HCT116 (cell line): ENCODE measurements around the gene ZCCHC17. TPM values are rescaled to one million over a fixed set of nuclear protein-coding genes. Genes with fewer than 3 reads are reported as not detected.

ENCODE experiments used
- ATAC-seq: fragments of 200-7000 bp; cut with Tn5 transposase; 2 replicates; pipeline ENCODE4 v1.9.1; 2020; ENCODE audit warnings: mild to moderate bottlenecking, moderate library complexity
- BruUV-seq: library from RNA; stranded (reverse); fragments of 400-500 nt; replicated peaks from 2 replicates; lab custom pipeline; 2021; lab: Mats Ljungman, UMichigan
- CTCF ChIA-PET: fragments of 300-600 bp; sonication (Branson Sonifier 250); formaldehyde crosslinking; loops from one replicate; lab custom pipeline; 2021; ENCODE audit warnings: antibody characterized with exemption; lab: Charles Lee
- POLR2A ChIA-PET: fragments of 300-600, 350-600 bp; sonication (Branson Sonifier 250); formaldehyde crosslinking; loops from one replicate; lab custom pipeline; 2021; ENCODE audit warnings: antibody characterized with exemption; lab: Charles Lee
- RAD21 ChIA-PET, 2 experiments: fragments of 300-600 bp; sonication (Branson Sonifier 250); formaldehyde crosslinking; loops; one replicate each; lab custom pipeline; 2023; ENCODE audit warnings: low total read pairs in 2 of 2; ENCODE audit not compliant: uncharacterized antibody in 2 of 2, unreplicated experiment in 2 of 2, low non-redundant PET in 1 of 2; lab: Charles Lee
- DNase-seq: peaks from one replicate; pipeline ENCODE4 v3.0.0-alpha.2; 2010; ENCODE audit warnings: low read depth, low spot score
- H2AFZ ChIP-seq: fragments of 200-600 bp; shearing (Covaris generic), sonication (generic); 2 replicates; pipeline ENCODE4 v1.6.1; 2017; ENCODE audit warnings: low read depth, mixed run types, mixed read lengths, antibody characterized with exemption, low read length; ENCODE audit not compliant: poor library complexity, severe bottlenecking
- H3K27ac ChIP-seq: 2 replicates; pipeline ENCODE4 v1.5.1; 2012; ENCODE audit warnings: low read depth, low read length
- H3K27me3 ChIP-seq: fragments of 200-600 bp; sonication (generic); 2 replicates; pipeline ENCODE4 v1.6.1; 2016; ENCODE audit warnings: mixed run types, low read length, mixed read lengths; ENCODE audit not compliant: insufficient read depth
- H3K36me3 ChIP-seq, 2 experiments: fragments of 200-500 bp in 1 of 2; fragments of 200-600 bp in 1 of 2; sonication (Bioruptor generic) in 1 of 2; sonication (generic) in 1 of 2; 2 replicates each; pipeline versions ENCODE4 v1.5.1 to v1.6.1; 2014 to 2016; ENCODE audit warnings: low read length in 2 of 2, inconsistent platforms in 1 of 2, mixed read lengths in 1 of 2, mixed run types in 1 of 2; ENCODE audit not compliant: insufficient read depth in 2 of 2, control insufficient read depth in 1 of 2
- H3K4me1 ChIP-seq, 2 experiments: fragments of 200-600 bp in 1 of 2; sonication (generic) in 1 of 2; 2 replicates each; pipeline versions ENCODE4 v1.5.1 to v1.6.1; 2012 to 2017; ENCODE audit warnings: low read length in 2 of 2, inconsistent platforms in 1 of 2, mild to moderate bottlenecking in 1 of 2, mixed read lengths in 1 of 2, mixed run types in 1 of 2, moderate library complexity in 1 of 2; ENCODE audit not compliant: insufficient read depth in 2 of 2, control insufficient read depth in 1 of 2
- H3K4me2 ChIP-seq: fragments of 200-600 bp; sonication (generic); 2 replicates; pipeline ENCODE4 v1.6.1; 2017; ENCODE audit warnings: mixed run types, low read length, mixed read lengths
- H3K4me3 ChIP-seq, 2 experiments: fragments of 200-600 bp in 1 of 2; sonication (generic) in 1 of 2; replicated peaks in 1 of 2; 2 replicates each; pipeline ENCODE4 v1.5.1; 2011 to 2016; ENCODE audit warnings: low read length in 2 of 2, control low read depth in 1 of 2, low read depth in 1 of 2, mild to moderate bottlenecking in 1 of 2, mixed read lengths in 1 of 2, mixed run types in 1 of 2
- H3K79me2 ChIP-seq: fragments of 200-600 bp; sonication (generic); 2 replicates; pipeline ENCODE4 v1.6.1; 2017; ENCODE audit warnings: mild to moderate bottlenecking, mixed run types, low read length, moderate library complexity, mixed read lengths; ENCODE audit not compliant: insufficient read depth
- H3K9ac ChIP-seq: fragments of 200-600 bp; sonication (generic); 2 replicates; pipeline ENCODE4 v1.6.1; 2016; ENCODE audit warnings: low read length, mixed read lengths
- H3K9me2 ChIP-seq: fragments of 200-600 bp; sonication (generic), shearing (Covaris generic); 2 replicates; pipeline ENCODE4 v1.6.1; 2017; ENCODE audit warnings: mixed run types, mild to moderate bottlenecking, moderate library complexity; ENCODE audit not compliant: insufficient read depth
- H3K9me3 ChIP-seq, 2 experiments: fragments of 200-500 bp in 1 of 2; fragments of 200-600 bp in 1 of 2; sonication (Bioruptor generic) in 1 of 2; sonication (generic) in 1 of 2; 2 replicates each; pipeline ENCODE4 v1.6.1; 2014 to 2017; ENCODE audit warnings: low read length in 2 of 2, mixed read lengths in 2 of 2, inconsistent platforms in 1 of 2, low read depth in 1 of 2, mild to moderate bottlenecking in 1 of 2, mixed run types in 1 of 2, moderate library complexity in 1 of 2; ENCODE audit not compliant: control insufficient read depth in 1 of 2, insufficient read depth in 1 of 2
- H4K20me1 ChIP-seq: fragments of 200-600 bp; sonication (generic), shearing (Covaris generic); 2 replicates; pipeline ENCODE4 v1.6.1; 2017; ENCODE audit warnings: mixed run types, mild to moderate bottlenecking, moderate library complexity; ENCODE audit not compliant: insufficient read depth
- CBX3 ChIP-seq: IDR thresholded peaks from 2 replicates; pipeline ENCODE4 v1.6.1; 2012; ENCODE audit warnings: low read depth
- ELF1 ChIP-seq: IDR thresholded peaks from 2 replicates; pipeline ENCODE4 v1.6.1; 2012; ENCODE audit warnings: low read depth, borderline replicate concordance
- EZH2 ChIP-seq: fragments of 200-600 bp; sonication (generic); IDR thresholded peaks from 2 replicates; pipeline ENCODE4 v1.6.1; 2017; ENCODE audit warnings: antibody characterized with exemption, mixed run types
- FOSL1 ChIP-seq: IDR thresholded peaks from 2 replicates; pipeline ENCODE4 v1.6.1; 2012; ENCODE audit warnings: low read depth
- JUND ChIP-seq: IDR thresholded peaks from 2 replicates; pipeline ENCODE4 v1.6.1; 2012
- MAX ChIP-seq: IDR thresholded peaks from 2 replicates; pipeline ENCODE4 v1.6.1; 2012
- POLR2A ChIP-seq: IDR thresholded peaks from 2 replicates; pipeline ENCODE4 v1.7.0; 2011; ENCODE audit warnings: borderline replicate concordance; ENCODE audit not compliant: insufficient read depth, insufficient read length; ENCODE audit errors: extremely low read depth
- POLR2AphosphoS5 ChIP-seq: IDR thresholded peaks from 2 replicates; pipeline ENCODE4 v1.6.1; 2011; ENCODE audit warnings: mild to moderate bottlenecking, low read depth, low read length, moderate library complexity
- SP1 ChIP-seq: IDR thresholded peaks from 2 replicates; pipeline ENCODE4 v1.6.1; 2012; ENCODE audit warnings: low read depth
- YY1 ChIP-seq: IDR thresholded peaks from 2 replicates; pipeline ENCODE4 v1.6.1; 2011; ENCODE audit warnings: low read length, low read depth, moderate library complexity, mild to moderate bottlenecking; ENCODE audit not compliant: insufficient replicate concordance; ENCODE audit errors: extremely low read depth
- ZFX ChIP-seq: fragments of 450-650 bp; IDR thresholded peaks from 2 replicates; pipeline ENCODE4 v1.6.1; 2017
- intact Hi-C: fragments of 100-400 bp; cut with micrococcal nuclease; formaldehyde crosslinking; loops from 2 replicates; pipeline ENCODE4 v1.10.0; 2022
- total RNA-seq: library from RNA; stranded (reverse); gene quantifications from one replicate; pipeline ENCODE4 v1.2.1, GENCODE V29; 2021; ENCODE audit not compliant: unreplicated experiment

Gene ZCCHC17
- total RNA-seq, 1 experiment from 2014 or later, result 27.8 TPM

DNA sequence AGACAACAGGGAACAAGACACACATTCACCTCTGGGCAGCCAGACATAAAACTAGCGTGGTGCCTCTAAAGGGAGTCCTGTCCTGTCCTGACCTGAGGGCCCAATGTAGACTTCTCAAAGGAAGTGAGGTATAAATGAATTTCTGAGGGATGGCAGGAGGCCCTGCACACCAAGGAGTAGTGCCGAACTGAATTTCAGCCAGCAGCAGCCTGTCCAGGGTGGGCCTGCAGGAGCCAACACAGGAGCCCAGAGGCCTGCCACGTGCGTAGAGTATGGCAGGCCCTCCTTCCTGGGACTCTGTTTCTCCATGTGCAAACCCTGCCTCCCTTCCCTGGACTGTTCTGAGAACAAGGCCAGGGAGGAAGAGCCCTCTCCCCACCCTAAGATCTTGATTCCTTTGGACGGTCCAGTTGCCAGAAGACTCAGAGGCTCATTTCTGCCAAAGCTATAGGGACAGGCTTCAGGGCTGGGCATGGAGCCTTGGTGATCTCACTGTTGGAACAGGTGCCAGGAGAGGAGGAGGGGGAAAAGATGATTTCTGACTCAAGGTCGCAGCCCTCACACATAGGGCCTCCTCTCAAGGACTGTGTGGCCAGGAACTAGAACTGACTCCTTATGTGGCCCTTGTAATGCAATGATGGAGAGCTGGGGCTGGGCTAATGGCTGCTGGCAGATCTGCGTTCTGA is 77.8 kb downstream of the ZCCHC17 start:
- no peaks in the 10 kb centered on the region for H3K36me3 ChIP-seq
- no peaks in the 10 kb centered on the region for H3K9me3 ChIP-seq
- H3K4me1 ChIP-seq, result 0 out of 4 replicates have a peak, but pooled peaks cover 0 to 6% of the 10 kb centered on the region in 2 experiments
- H3K4me2 ChIP-seq, result no peak overlapping the region
- H3K9me2 ChIP-seq, result no peaks in the 10 kb centered on the region
- ChIA-PET RAD21 (no interaction called here), POLR2A (no interaction called here), CTCF (interaction anchor here (1.1 kb wide), 1 partner anchor 20 kb away, joined by 4 read pairs; no protein-coding TSS in a partner anchor)
- no peak overlapping the region for H3K4me3 ChIP-seq
- no peaks in the 10 kb centered on the region for H3K27me3 ChIP-seq
- intact Hi-C loops, result no loop called here
- no peaks in the 10 kb centered on the region for H4K20me1 ChIP-seq
- H3K27ac ChIP-seq, result no peak overlapping the region
- DNase-seq (no peak), ATAC-seq (no peak)
- H2AFZ ChIP-seq, result no peak overlapping the region
- H3K79me2 ChIP-seq, result no peaks in the 10 kb centered on the region
- no peak overlapping the region for H3K9ac ChIP-seq
- TF ChIP-seq YY1, result no peak
- TF ChIP-seq SP1, result no peak
- TF ChIP-seq JUND, result no peak
- no peak for TF ChIP-seq CBX3
- no peak for TF ChIP-seq ELF1
- TF ChIP-seq MAX, result no peak
- TF ChIP-seq POLR2AphosphoS5, result no peak
- TF ChIP-seq POLR2A, result no peak
- TF ChIP-seq EZH2, result no peak
- no peak for TF ChIP-seq FOSL1
- TF ChIP-seq ZFX, result no peak
- no TSS peak for BruUV-seq
